Activated naive CD8-positive, alpha-beta T cell treated with anti-CD3 and anti-CD28 coated beads, Interleukin-2, amount 50 U/mL, for 16 hours (primary cell): ENCODE measurements around the gene CADPS2.

ENCODE experiments used
- DNase-seq: peaks from one replicate; pipeline ENCODE4 v3.0.0-alpha.2; 2020; ENCODE audit warnings: low read depth, low spot score

Gene CADPS2

GRCh38 chr7:122457325-122457724 is 428.9 kb downstream of the CADPS2 start:
- DNase-seq: no peak

GRCh38 chr7:122454776-122455507 is 431.3 kb downstream of the CADPS2 start:
- no peak for DNase-seq

DNA sequence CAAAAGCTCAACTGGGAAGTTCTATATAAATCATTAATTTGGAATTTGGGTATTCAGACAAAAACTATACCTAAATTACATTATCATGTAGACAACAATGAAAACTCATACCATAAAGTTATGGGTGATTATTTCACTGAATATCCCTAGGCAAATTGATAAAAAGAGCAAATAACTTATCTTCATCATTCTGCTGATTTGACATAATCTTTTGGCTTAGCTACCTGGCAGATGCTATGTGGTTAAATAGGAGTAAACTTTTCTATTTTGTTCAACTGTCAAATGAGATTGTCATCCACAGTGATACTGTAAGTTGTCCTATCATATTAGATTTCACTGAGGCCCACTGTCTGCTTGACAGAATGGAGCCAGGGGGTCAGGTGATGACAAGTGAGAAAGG is 432.8 kb downstream of the CADPS2 start:
- no peak for DNase-seq

GRCh38 chr7:122448893-122449589 is 437.2 kb downstream of the CADPS2 start:
- no peak for DNase-seq

- no peak for DNase-seq
These were observed 443.3 kb downstream of the CADPS2 start for GRCh38 chr7:122442929-122443328.

GRCh38 chr7:122438492-122438891 is 447.8 kb downstream of the CADPS2 start:
- no peak for DNase-seq

DNA sequence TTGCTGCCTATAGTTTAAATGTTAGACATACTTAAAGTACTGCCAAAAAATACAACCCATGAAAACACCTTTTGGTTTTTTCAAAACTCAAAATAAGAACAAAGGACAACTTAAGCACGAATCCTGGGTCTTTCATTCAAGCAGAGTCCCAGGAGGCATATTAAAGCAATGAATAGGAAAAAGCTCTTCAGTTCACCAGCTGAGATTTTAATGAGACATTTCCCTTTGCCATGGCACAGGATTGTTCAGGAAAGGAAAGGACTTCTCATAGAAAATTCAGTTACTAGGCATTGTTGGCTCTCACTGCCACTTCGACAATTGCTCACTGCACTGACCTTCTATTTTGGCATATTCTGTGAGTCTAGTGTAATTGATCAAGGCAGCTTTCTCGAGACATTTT is 448.3 kb downstream of the CADPS2 start:
- no peak for DNase-seq

DNA sequence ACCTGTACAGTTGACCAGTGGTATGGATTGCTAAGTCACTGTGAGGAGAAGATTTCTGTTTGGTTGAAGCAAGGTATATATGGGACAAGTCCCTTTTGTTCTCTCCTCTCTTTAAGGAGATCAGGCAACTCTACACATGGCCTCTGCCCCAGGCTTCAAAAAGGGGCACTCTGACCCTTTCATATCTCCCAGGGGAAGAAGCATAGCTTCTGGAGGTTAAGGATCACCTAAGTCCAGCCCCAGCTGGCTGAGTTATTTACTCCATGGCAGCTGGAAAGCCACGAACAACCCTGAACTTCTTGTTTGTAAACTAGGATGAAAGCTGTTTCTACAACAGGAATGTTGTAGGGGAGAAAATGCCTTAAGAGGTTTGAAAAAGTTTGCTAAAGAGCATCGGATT is 452.5 kb downstream of the CADPS2 start:
- DNase-seq: no peak

GRCh38 chr7:122430710-122431109 is 455.6 kb downstream of the CADPS2 start:
- no peak for DNase-seq

DNA sequence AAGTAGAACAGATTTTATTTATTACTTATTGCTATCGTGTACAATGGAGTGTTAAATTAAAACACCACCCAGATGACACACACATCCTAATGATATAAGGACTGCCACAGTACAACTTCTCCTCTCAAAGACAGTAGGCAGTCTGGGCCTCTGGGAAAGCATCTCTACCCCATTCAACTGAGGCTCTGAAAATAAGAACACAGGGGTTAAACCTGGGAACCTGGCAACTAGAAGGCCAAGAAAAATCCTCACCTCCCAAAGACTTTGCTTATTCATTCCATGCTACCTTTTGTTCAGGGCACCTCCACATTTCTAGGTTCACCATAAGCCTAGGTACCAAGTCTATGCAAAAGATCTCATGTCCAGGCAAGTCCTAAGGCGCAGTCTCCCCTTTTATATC is 456.3 kb downstream of the CADPS2 start:
- no peak for DNase-seq

- no peak for DNase-seq
These were observed 460.5 kb downstream of the CADPS2 start for GRCh38 chr7:122425731-122426130.

DNA sequence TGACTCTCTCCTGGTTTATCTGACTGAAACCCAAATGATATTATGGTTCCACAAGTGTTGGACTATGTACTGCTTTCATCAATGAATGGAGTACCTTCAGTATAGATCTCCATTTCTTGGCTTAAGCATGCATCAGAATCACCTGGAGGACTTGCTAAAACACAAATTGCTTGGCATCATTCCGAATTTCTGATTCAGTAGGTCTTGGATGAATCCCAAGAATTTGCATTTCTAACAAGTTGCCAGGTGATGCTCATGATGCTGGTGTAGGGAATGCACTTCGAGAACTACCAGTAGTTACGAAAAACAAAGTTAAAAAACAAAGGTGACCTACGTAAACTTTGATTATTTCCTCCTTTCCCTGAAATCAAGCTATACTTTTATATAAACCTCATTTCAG is 462.7 kb downstream of the CADPS2 start:
- DNase-seq: no peak

DNA sequence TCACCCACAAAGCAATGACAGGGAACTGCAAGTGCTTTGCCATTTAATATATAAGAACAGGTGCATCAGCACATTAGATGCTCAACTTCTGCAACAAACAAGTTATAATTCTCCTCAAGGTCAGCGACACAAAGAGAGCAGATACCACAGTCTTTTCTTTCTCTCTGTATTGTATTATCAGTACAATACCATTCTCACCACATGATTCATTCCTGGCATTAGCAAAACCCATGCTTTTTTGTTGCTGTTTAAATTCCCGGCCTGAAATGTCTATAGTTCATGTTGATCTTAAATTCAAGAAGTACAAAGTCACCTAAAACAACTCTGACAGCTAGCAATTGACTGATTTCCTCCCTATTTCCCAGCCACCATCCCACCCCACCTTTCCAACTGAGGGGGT is 469.9 kb downstream of the CADPS2 start:
- no peak for DNase-seq

DNA sequence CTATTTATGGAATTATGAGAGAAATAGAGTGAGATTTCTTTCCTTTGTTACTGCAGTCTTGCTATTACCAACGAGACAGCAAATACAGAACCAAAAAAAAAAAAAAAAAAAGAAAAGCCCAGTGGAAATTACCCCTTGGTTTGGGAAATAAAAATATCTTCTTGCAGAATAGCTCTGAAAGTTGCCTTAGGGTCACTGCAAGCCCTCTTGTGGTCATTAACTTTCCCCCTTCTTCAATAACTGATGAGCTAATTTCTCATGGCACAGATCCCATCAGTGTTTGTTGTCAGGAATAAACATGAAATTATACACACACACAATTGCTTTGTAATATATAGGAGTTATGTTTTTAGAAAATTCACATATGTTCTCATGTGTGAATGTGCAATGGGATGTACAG is 470.8 kb downstream of the CADPS2 start:
- DNase-seq: no peak

- DNase-seq: no peak
These were observed 472.9 kb downstream of the CADPS2 start for GRCh38 chr7:122413339-122413738.

DNA sequence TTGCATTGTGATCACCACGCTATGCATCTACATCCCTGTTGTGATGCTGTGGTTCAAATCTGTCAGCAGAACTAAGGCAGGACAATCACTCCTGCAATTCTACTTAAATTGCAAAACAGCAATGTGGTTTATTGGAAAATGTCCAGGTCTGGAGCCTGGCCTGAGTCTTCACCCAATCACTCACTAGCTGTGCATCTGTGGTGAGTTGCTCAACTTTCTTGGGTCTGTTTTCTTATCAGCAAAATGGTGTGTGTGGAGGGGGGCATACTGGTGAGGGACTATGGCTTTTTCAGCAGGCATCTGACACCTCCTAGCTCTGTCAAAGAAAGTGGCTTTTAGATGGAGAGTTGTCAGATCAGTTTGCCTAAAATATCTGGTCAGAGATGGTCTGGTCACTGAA is 473.4 kb downstream of the CADPS2 start:
- DNase-seq: no peak

DNA sequence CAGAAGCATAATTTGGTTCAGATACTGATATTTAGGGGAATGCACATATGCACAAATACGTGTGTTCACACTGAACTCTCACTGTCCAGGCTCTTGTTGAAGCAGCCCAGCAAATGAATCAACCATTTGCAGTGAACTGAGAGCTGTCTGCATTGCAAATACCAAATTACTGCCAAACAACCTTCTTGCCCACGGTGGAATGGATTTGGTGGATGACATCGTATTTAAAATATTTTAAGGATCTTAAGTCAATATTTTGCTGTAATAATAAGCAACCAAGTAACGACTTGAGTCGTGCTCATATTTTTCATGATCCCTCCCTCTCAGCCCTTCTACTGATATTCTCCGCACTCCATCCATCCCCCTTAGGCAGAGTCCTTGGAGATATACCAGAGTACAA is 473.8 kb downstream of the CADPS2 start:
- DNase-seq: no peak

- no peak for DNase-seq
These were observed 479.1 kb downstream of the CADPS2 start for GRCh38 chr7:122407195-122407594.

DNA sequence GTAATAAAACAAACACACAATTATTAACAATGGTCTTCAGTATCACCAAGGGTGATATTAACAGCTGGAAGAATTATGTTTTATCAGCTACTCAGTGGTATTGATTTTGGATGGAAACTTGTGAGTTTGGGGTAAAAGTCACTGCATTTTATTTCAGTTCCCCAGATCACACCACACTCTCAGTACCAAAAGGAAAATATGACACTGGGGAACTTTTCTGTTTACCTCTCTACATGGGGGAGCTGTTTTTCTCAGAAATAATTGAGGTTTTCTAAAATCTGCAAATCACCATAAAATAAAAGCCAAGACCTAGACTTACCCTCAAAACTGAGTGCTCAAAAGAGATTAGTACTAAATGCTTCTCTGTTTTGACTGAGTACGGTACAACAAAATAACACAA is 483.1 kb downstream of the CADPS2 start:
- no peak for DNase-seq

DNA sequence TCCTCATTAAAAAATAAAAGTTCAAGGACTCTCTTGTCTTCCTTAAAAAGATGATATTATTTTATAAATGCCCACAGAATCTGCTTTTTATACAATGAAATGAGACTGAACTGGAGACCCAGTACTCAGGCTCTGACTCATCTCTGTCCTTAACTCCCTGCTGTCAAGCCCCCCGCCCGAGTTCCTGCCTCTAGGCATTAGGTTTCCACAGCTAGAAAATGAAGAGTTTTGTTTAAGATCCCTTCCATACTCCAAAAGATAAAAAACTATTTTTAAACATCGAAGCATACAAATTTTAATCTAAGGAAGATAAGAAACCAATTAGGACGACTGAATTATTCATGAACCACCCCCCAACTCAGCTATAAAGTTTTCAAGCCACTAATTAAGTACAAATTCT is 484.0 kb downstream of the CADPS2 start:
- no peak for DNase-seq

DNA sequence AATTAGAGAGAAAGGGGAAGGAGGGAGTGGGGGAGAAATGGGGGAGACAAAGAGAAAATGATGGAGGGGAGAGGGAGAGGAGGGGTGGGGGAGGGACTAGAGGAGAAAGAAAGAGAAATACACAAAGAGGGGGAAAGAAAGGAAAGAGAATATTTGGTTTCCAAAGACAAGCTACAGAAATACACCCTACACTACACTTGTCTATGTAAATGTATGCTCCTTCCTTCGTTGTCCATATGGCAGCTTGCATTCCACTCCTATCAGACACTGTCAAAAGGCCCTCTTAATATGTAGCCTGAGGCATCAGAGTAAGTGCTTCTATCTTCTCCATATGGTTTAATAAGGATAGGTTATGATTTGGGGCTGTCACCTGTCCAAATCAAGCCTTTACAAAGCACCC is 488.9 kb downstream of the CADPS2 start:
- no peak for DNase-seq

DNA sequence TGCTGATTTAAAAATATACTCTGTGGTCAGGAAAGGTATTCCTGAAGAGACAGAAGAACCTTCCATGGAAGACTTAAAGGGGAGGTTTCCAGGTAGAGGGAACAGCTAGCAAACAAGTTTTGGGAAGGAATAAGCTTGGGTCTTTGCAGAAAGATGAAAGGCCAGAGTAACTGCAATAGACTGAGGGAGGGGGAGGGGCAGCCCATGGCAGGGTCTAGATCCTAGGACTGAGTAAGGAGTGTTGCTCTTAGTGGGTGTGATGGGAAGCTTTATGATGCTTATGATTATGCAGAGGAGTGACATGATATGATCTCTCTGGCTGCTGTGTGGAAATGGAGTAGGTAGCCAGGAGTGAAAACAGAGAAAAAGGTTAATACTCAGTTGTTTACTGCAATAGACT is 491.7 kb downstream of the CADPS2 start:
- no peak for DNase-seq

DNA sequence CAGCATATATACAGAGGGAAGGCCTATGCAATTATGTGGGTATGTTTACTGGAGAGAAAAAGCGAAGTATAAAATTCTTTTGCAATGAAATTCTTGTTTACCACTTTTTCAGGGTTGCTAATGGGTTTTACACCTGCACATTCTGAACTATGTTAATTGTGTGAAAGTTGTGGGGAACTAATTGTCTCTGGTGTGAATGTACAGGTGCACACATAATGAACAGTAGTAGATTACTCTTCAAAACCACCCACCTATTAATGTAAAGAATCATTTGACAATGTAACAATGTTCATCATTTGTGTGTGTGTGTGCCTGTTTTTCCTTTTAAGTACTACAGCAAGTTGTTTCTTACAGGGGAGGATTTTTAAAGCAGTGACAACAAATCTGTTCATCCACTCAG is 501.7 kb downstream of the CADPS2 start:
- DNase-seq: no peak

GRCh38 chr7:122383934-122384333 is 502.3 kb downstream of the CADPS2 start:
- DNase-seq: no peak
